Measurements from ENCODE around the gene CACNG4.

DNA sequence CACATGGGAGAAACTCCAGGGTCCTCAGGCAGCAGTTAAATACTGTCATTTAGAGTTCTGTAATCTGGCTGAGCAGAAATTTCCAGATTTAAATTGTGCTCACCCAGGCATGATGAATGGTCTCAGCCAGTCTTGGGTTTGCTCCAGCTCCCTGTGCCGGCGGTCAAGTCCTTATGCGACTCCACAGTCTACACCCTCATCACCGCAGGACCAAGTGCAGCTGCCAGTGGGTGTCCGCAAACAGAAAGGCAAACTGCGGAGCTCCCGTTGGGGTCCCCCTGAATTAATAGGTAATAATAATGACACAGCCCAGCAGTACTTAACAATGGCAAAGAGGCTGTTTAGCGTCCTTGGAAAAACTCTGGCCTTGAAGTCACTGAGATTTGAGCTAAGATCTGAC, 3.9 kb upstream of the CACNG4 start:
- TF ChIP-seq POLR2AphosphoS5 (IDR thresholded peaks at IDR 0.05; ENCODE audit: low read depth, low read length) (no peak), CTCF (IDR thresholded peaks at IDR 0.05) (no peak), SIN3A (IDR thresholded peaks at IDR 0.05; ENCODE audit: borderline replicate concordance, insufficient read depth, low read depth, low read length) (no peak)

Data from Panc1 (cell line).